GM12865 (cell line): Measurements from ENCODE around the gene SOS1.

Source experiments
- DNase-seq: peaks from one replicate; pipeline ENCODE4 v3.0.0; 2010; ENCODE audit warnings: low read depth
- H3K4me3 ChIP-seq: 2 replicates; pipeline ENCODE4 v1.5.1; 2011; ENCODE audit warnings: mild to moderate bottlenecking, low read depth, low read length, control low read depth
- CTCF ChIP-seq: IDR thresholded peaks from 2 replicates; pipeline ENCODE4 v1.5.1; 2011; ENCODE audit warnings: low read length, control low read depth, low read depth, inconsistent platforms; ENCODE audit not compliant: insufficient read depth; ENCODE audit errors: missing control alignments

SOS1 gene

DNA sequence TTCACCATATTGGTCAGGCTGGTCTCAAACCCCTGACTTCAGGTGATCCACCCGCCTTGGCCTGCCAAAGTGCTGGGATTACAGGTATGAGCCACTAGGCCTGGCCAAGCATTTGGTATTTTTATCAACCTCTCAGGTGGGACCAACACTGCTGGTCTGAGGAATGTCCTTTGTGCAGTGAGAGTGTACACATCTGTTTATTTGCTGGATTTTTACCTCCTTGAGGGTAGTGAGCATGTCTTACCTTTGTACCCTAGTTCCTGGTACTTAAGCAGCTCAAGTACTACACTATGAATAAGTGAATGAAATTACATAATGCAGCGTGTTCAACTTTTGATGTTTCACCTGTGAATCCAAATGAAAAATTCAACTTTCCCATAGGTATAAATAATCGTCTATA is 29.8 kb downstream of the SOS1 start:
- TF ChIP-seq CTCF = no peak
- no peak for DNase-seq
- no peak overlapping the region for H3K4me3 ChIP-seq

DNA sequence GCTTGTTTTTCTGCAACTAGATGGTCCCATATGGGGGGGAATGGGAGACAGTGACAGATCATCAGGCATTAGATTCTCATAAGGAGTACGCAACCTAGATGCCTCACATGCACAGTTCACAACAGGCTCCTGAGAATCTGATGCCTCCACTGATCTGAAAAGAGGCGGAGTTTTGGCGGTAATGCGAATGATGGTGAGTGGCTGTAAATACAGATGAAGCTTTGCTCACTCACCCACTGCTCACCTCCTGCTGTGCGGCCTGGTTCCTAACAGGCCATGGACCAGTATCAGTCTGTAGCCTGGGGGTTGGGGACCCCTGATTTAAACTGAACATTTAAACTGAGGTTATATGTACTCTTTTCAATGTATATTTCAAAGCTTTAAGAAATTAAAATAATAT is 40.7 kb downstream of the SOS1 start:
- no peak for TF ChIP-seq CTCF
- no peak overlapping the region for H3K4me3 ChIP-seq
- DNase-seq = no peak

DNA sequence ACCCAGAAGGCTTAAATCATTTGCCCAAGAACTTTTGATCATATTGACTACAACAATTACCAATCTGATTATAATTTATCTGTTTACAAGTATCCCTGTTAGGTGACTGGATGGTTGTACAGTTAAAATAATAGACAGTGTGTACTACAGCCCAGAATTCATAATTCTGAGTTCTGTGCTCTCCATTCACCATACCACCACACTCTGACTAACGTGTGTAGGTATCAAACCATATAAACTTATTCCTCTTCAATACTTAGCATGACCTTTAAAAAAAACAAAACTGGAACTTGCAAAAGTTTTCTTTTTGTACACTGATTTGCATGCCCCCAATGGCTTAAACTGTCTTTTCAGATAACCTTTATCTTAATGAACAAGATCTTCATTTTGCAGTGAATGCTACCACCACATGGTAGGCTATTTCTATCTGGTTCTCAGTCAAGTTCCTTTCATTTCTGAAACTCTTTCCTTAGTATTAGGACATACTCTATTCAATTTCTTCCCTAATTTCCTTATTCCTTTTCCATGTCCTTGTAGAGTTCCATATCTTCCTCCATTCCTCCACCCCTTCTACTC is 50.9 kb downstream of the SOS1 start:
- no peak for TF ChIP-seq CTCF
- no peak overlapping the region for H3K4me3 ChIP-seq
- DNase-seq = no peak

DNA sequence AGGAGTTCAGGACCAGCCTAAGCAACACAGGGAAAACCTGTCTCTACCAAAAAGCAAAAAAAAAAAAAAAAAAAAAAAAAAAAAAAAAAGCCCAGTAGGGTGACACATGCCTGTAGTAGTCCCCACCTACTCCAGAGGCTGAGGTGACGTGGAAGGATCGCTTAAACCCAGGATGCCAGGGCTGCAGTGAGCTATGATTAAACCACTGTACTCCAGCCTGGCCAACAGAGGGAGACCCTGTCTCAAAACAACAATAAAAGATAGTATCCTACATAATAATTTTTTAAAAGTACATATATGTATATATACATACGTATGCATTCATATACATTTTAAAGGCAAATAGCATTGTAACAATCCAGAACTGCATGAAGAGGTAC is 51.7 kb downstream of the SOS1 start:
- no peak for TF ChIP-seq CTCF
- DNase-seq = peak; percentile 16
- no peak overlapping the region for H3K4me3 ChIP-seq

GRCh38 chr2:39068299-39069135 is 52.3 kb downstream of the SOS1 start:
- DNase-seq = no peak
- H3K4me3 ChIP-seq = no peak overlapping the region
- TF ChIP-seq CTCF = no peak

- no peak for TF ChIP-seq CTCF
- no peak for DNase-seq
- no peak overlapping the region for H3K4me3 ChIP-seq
Measured at GRCh38 chr2:39065616-39066015, 55.2 kb downstream of the SOS1 start.

DNA sequence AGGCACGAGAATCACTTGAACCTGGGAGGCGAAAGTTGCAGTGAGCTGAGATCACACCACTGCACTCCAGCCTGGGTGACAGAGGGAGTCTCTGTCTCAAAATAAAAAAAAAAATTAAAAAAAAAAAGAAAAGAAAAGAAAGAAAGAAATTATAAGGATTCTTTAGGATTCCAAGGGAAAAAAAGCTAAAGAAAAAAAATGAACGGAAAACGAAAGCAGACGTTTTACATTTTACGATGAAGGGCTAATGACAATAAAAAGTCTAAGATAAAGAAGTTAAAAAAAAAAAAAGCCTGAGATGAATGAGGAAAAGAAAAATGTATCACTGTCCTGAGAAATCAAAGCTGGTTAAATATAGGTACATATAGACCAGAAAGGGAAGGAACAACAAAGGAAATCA is 58.5 kb downstream of the SOS1 start:
- no peak for TF ChIP-seq CTCF
- no peak overlapping the region for H3K4me3 ChIP-seq
- DNase-seq = no peak
